HK-2 (cell line): Measurements from ENCODE around the gene NUDT1.

Experiments
- DNase-seq: peaks from one replicate; pipeline ENCODE4 v3.0.0-alpha.2; 2018; ENCODE audit not compliant: unreplicated experiment

The NUDT1 gene

GRCh38 chr7:2205036-2205780 lies 36.8 kb upstream of the NUDT1 start:
- no peak for DNase-seq

GRCh38 chr7:2208712-2209111 lies 33.3 kb upstream of the NUDT1 start:
- no peak for DNase-seq

- peak; percentile 46 for DNase-seq
Observed at GRCh38 chr7:2209146-2209960, 32.7 kb upstream of the NUDT1 start.

- DNase-seq: no peak
Observed at GRCh38 chr7:2209961-2210323, 32.1 kb upstream of the NUDT1 start.

GRCh38 chr7:2210551-2211258 lies 31.3 kb upstream of the NUDT1 start:
- no peak for DNase-seq

GRCh38 chr7:2211259-2211880 lies 30.7 kb upstream of the NUDT1 start:
- no peak for DNase-seq

GRCh38 chr7:2211926-2212325 lies 30.1 kb upstream of the NUDT1 start:
- no peak for DNase-seq

- DNase-seq: no peak
Observed at GRCh38 chr7:2212906-2213305, 29.1 kb upstream of the NUDT1 start.

- no peak for DNase-seq
Observed at GRCh38 chr7:2213551-2214215, 28.3 kb upstream of the NUDT1 start.

GRCh38 chr7:2214636-2215035 lies 27.4 kb upstream of the NUDT1 start:
- DNase-seq: no peak

GRCh38 chr7:2215851-2216250 lies 26.2 kb upstream of the NUDT1 start:
- no peak for DNase-seq

- DNase-seq: no peak
Observed at GRCh38 chr7:2217206-2217605, 24.8 kb upstream of the NUDT1 start.

- no peak for DNase-seq
Observed at GRCh38 chr7:2217716-2218443, 24.1 kb upstream of the NUDT1 start.

- DNase-seq: no peak
Observed at GRCh38 chr7:2218444-2218785, 23.6 kb upstream of the NUDT1 start.

GRCh38 chr7:2219136-2219535 lies 22.9 kb upstream of the NUDT1 start:
- DNase-seq: no peak

- no peak for DNase-seq
Observed at GRCh38 chr7:2219606-2220005, 22.4 kb upstream of the NUDT1 start.

- DNase-seq: no peak
Observed at GRCh38 chr7:2220030-2220429, 22.0 kb upstream of the NUDT1 start.

- DNase-seq: no peak
Observed at GRCh38 chr7:2220506-2220905, 21.5 kb upstream of the NUDT1 start.

GRCh38 chr7:2220954-2221353 lies 21.1 kb upstream of the NUDT1 start:
- DNase-seq: no peak

- no peak for DNase-seq
Observed at GRCh38 chr7:2222516-2222915, 19.5 kb upstream of the NUDT1 start.

GRCh38 chr7:2223321-2223720 lies 18.7 kb upstream of the NUDT1 start:
- DNase-seq: no peak
